SK-N-SH treated with all-trans-retinoic acid at 6 μM for 48 hours (cell line): ENCODE measurements around the gene CFAP45.

Experiments used
- ATAC-seq: fragments of 200-7000 bp; cut with Tn5 transposase; 3 replicates; pipeline ENCODE4 v1.9.1; 2020; ENCODE audit warnings: mild to moderate bottlenecking, moderate library complexity
- ARNTL ChIP-seq: fragments of 450-650 bp; formaldehyde crosslinking; IDR thresholded peaks from 2 replicates; pipeline ENCODE4 v1.5.0; 2020; ENCODE audit warnings: low read depth, mild to moderate bottlenecking, moderate library complexity, borderline replicate concordance
- BACH2 ChIP-seq: fragments of 250-450 bp; sonication (Bioruptor Pico); IDR thresholded peaks from 2 replicates; pipeline ENCODE4 v1.9.0; 2021; ENCODE audit warnings: mild to moderate bottlenecking, borderline replicate concordance
- CREB5 ChIP-seq: fragments of 250-450 bp; sonication (Bioruptor Pico); IDR thresholded peaks from 2 replicates; pipeline ENCODE4 v1.5.1; 2020; ENCODE audit warnings: low read depth, mild to moderate bottlenecking, moderate library complexity
- CSDC2 ChIP-seq: fragments of 250-450 bp; sonication (Bioruptor Pico); IDR thresholded peaks from 2 replicates; pipeline ENCODE4 v1.5.0; 2020; ENCODE audit warnings: mild to moderate bottlenecking, moderate library complexity
- ESRRG ChIP-seq: fragments of 250-450 bp; sonication (Bioruptor Pico); IDR thresholded peaks from 2 replicates; pipeline ENCODE4 v1.6.1; 2021; ENCODE audit warnings: mild to moderate bottlenecking
- GLIS3 ChIP-seq: fragments of 250-450 bp; sonication (Bioruptor Pico); IDR thresholded peaks from 2 replicates; pipeline ENCODE4 v1.5.0; 2020; ENCODE audit warnings: mild to moderate bottlenecking, moderate library complexity
- ISL1 ChIP-seq: fragments of 250-450 bp; sonication (Bioruptor Pico); IDR thresholded peaks from 2 replicates; pipeline ENCODE4 v2.1.2; 2022; ENCODE audit warnings: mild to moderate bottlenecking, moderate library complexity
- POU6F1 ChIP-seq: fragments of 250-450 bp; sonication (Bioruptor Pico); IDR thresholded peaks from 2 replicates; pipeline ENCODE4 v1.8.0; 2021; ENCODE audit warnings: low read depth, mild to moderate bottlenecking, moderate library complexity, borderline replicate concordance
- PPARA ChIP-seq: fragments of 250-450 bp; sonication (Bioruptor Pico); IDR thresholded peaks from 2 replicates; pipeline ENCODE4 v1.5.0; 2020; ENCODE audit warnings: mild to moderate bottlenecking, borderline replicate concordance
- RARB ChIP-seq: fragments of 250-450 bp; sonication (Bioruptor Pico); IDR thresholded peaks from 2 replicates; pipeline ENCODE4 v1.8.0; 2021; ENCODE audit warnings: mild to moderate bottlenecking, moderate library complexity
- SNAI2 ChIP-seq: fragments of 250-450 bp; sonication (Bioruptor Pico); IDR thresholded peaks from 2 replicates; pipeline ENCODE4 v1.5.0; 2020; ENCODE audit warnings: mild to moderate bottlenecking, moderate library complexity
- TCF4 ChIP-seq: fragments of 250-450 bp; sonication (Bioruptor Pico); IDR thresholded peaks from 2 replicates; pipeline ENCODE4 v1.8.0; 2021; ENCODE audit warnings: mild to moderate bottlenecking, moderate library complexity, borderline replicate concordance
- TOX ChIP-seq: fragments of 250-450 bp; sonication (Bioruptor Pico); IDR thresholded peaks from 2 replicates; pipeline ENCODE4 v1.8.0; 2021; ENCODE audit warnings: mild to moderate bottlenecking, moderate library complexity, borderline replicate concordance
- TSHZ2 ChIP-seq: fragments of 250-450 bp; sonication (Bioruptor Pico); IDR thresholded peaks from 2 replicates; pipeline ENCODE4 v1.5.0; 2020; ENCODE audit warnings: mild to moderate bottlenecking, moderate library complexity
- ZC3H10 ChIP-seq: fragments of 250-450 bp; sonication (Bioruptor Pico); IDR thresholded peaks from 2 replicates; pipeline ENCODE4 v1.5.1; 2021; ENCODE audit warnings: mild to moderate bottlenecking, moderate library complexity
- ZFP3 ChIP-seq: fragments of 250-450 bp; sonication (Bioruptor Pico); IDR thresholded peaks from 2 replicates; pipeline ENCODE4 v1.5.0; 2020; ENCODE audit warnings: mild to moderate bottlenecking, moderate library complexity
- ZFP30 ChIP-seq: fragments of 450-650 bp; formaldehyde crosslinking; IDR thresholded peaks from 2 replicates; pipeline ENCODE4 v1.5.0; 2022; ENCODE audit warnings: mild to moderate bottlenecking, moderate library complexity
- ZNF565 ChIP-seq: fragments of 450-650 bp; formaldehyde crosslinking; conservative IDR thresholded peaks from 2 replicates; pipeline ENCODE4 v1.5.0; 2020; ENCODE audit warnings: low read depth, mild to moderate bottlenecking, moderate library complexity
- ZNF70 ChIP-seq: fragments of 450-650 bp; formaldehyde crosslinking; IDR thresholded peaks from 2 replicates; pipeline ENCODE4 v1.5.0; 2020; ENCODE audit warnings: mild to moderate bottlenecking, moderate library complexity
- ZNF8 ChIP-seq: fragments of 450-650 bp; formaldehyde crosslinking; IDR thresholded peaks from 2 replicates; pipeline ENCODE4 v1.5.0; 2020; ENCODE audit warnings: mild to moderate bottlenecking, moderate library complexity
- TF ChIP-seq, protein P1 (sequence below): fragments of 250-450 bp; sonication (Bioruptor Pico); IDR thresholded peaks from 2 replicates; pipeline ENCODE4 v1.5.1; 2021; ENCODE audit warnings: mild to moderate bottlenecking, moderate library complexity
- TF ChIP-seq, protein P2 (sequence below): fragments of 250-450 bp; sonication (Bioruptor Pico); IDR thresholded peaks from 2 replicates; pipeline ENCODE4 v1.8.0; 2020; ENCODE audit warnings: mild to moderate bottlenecking, moderate library complexity, borderline replicate concordance

CFAP45 gene

DNA sequence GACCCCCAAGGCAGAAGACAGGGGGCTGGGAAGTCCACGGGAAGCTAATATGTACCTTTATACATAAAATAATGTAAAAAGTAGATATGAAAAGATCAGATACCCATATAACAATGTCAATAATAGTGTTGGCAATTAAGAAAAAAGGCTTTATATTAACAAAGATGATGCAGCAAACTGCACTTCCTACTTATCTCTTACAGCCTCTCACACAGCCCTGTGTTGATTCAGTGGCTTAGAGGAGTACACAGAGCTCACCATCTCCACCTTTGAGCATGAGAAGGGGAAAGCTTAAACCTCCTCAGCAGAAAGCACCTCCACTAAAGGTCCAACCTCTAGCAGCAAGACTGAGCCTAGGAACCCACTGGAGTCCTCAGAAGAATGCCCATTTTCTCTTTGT is 30.4 kb downstream of the CFAP45 start:
- ATAC-seq = no peak
- no peak for TF ChIP-seq POU6F1
- TF ChIP-seq ZNF565 (CRISPR knock-in tag) = no peak
- TF ChIP-seq ESRRG = no peak

DNA sequence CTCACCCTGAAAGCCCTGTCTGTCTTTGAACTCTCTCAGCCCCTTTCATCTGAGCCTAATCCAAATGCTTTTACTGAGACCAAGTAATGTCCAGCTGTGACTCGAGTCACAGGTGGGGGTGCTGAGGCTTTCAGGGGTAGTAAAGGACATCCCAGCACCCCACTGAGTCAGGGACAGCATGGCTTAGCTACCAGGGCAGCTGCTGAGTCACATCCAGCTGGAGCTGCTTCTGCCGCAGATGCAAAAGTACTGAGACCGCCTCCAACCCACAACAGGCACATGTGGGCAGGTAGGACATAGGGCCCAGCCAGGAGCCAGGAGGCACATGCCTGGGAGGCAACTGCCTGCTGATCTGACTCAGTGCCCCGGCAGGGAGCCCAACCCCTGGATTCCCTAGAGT is 30.8 kb downstream of the CFAP45 start:
- TF ChIP-seq TCF4 (CRISPR knock-in tag) = no peak
- TF ChIP-seq CSDC2 = no peak
- TF ChIP-seq CREB5 = no peak
- no peak for TF ChIP-seq TSHZ2 (CRISPR knock-in tag)
- no peak for TF ChIP-seq SNAI2 (CRISPR knock-in tag)
- TF ChIP-seq ZFP3 (CRISPR knock-in tag) = no peak
- TF ChIP-seq PPARA = no peak
- TF ChIP-seq ARNTL (CRISPR knock-in tag) = no peak

GRCh38 chr1:159868766-159869165 is 31.2 kb downstream of the CFAP45 start:
- ATAC-seq = peak; percentile 46
- TF ChIP-seq GLIS3 (CRISPR knock-in tag) = no peak
- TF ChIP-seq PPARA = no peak

More for the DNA sequence above, 30.8 kb downstream of the CFAP45 start:
- peak; percentile 33 for ATAC-seq

- no peak for ATAC-seq
- TF ChIP-seq ISL1 (CRISPR knock-in tag) (no peak), TOX (CRISPR knock-in tag) (no peak), ZC3H10 (no peak), BACH2 (no peak), ESRRG (no peak)
- TF ChIP-seq, protein P1, sequence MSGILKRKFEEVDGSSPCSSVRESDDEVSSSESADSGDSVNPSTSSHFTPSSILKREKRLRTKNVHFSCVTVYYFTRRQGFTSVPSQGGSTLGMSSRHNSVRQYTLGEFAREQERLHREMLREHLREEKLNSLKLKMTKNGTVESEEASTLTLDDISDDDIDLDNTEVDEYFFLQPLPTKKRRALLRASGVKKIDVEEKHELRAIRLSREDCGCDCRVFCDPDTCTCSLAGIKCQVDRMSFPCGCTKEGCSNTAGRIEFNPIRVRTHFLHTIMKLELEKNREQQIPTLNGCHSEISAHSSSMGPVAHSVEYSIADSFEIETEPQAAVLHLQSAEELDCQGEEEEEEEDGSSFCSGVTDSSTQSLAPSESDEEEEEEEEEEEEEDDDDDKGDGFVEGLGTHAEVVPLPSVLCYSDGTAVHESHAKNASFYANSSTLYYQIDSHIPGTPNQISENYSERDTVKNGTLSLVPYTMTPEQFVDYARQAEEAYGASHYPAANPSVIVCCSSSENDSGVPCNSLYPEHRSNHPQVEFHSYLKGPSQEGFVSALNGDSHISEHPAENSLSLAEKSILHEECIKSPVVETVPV (CRISPR knock-in tag) = no peak
These were observed 32.3 kb downstream of the CFAP45 start for GRCh38 chr1:159867664-159868026.

- no peak for ATAC-seq
- TF ChIP-seq, protein P1 (CRISPR knock-in tag) = no peak
- TF ChIP-seq, protein P2, sequence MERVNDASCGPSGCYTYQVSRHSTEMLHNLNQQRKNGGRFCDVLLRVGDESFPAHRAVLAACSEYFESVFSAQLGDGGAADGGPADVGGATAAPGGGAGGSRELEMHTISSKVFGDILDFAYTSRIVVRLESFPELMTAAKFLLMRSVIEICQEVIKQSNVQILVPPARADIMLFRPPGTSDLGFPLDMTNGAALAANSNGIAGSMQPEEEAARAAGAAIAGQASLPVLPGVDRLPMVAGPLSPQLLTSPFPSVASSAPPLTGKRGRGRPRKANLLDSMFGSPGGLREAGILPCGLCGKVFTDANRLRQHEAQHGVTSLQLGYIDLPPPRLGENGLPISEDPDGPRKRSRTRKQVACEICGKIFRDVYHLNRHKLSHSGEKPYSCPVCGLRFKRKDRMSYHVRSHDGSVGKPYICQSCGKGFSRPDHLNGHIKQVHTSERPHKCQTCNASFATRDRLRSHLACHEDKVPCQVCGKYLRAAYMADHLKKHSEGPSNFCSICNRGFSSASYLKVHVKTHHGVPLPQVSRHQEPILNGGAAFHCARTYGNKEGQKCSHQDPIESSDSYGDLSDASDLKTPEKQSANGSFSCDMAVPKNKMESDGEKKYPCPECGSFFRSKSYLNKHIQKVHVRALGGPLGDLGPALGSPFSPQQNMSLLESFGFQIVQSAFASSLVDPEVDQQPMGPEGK = no peak
- TF ChIP-seq PPARA (no peak), ZNF70 (no peak), RARB (CRISPR knock-in tag) (no peak), ARNTL (CRISPR knock-in tag) (no peak), ZFP30 (CRISPR knock-in tag) (no peak), ZNF8 (CRISPR knock-in tag) (no peak), SNAI2 (CRISPR knock-in tag) (no peak), CSDC2 (no peak), ESRRG (no peak), TCF4 (CRISPR knock-in tag) (no peak), ISL1 (CRISPR knock-in tag) (no peak), ZFP3 (CRISPR knock-in tag) (no peak), CREB5 (no peak)
These were observed 32.9 kb downstream of the CFAP45 start for GRCh38 chr1:159866905-159867663.
